Heart left ventricle (tissue), 13 donors: Measurements from ENCODE around the gene GPC6.

Experiments
- POLR2A ChIP-seq, 2 donors: fragments of 450-650 bp; IDR thresholded peaks; one replicate each; pipeline ENCODE4 v1.6.1; 2017; ENCODE audit warnings: antibody characterized with exemption in 2 of 2, mild to moderate bottlenecking in 2 of 2, moderate library complexity in 2 of 2
- TF ChIP-seq, protein P1 (sequence below), 12 donors: fragments of 200-600 bp; sonication (generic) in 4 of 12; IDR thresholded peaks; one replicate each; pipeline versions ENCODE4 v1.5.0 to v1.8.0; 2018 to 2022; ENCODE audit warnings: antibody characterized with exemption in 12 of 12, mild to moderate bottlenecking in 5 of 12
- donor health status: ischemic (EF 13 %, LVEDD 7.1; RV severe dilation, severe dysfunction).
- donor health status: DM: no; HTN: yes; CAD: no.
- donor health status: DM: no; HTN: no; CAD: no.
- donor health status: ischemic (EF 25% LVEDD 6.9; RV normal size, moderate dysfunction).
- donor health status: ischemic (EF 25% LVEDD 5.7; RV mildly dilated, moderate dysfunction).
- donor health status: ischemic (EF 35%, LVEDD 5.7; RV mildly dilated, moderate dysfunction).
- donor health status: nonischemic (EF 11% LVEDD 7.7; RV severe dilation, severe dysfunction).
- donor health status: DM: yes; HTN: yes; CAD: no.
- donor health status: PGD.
- donor health status: ischemic (EF 29% LVEDD 5.4; RV normal size, mild dysfunction).
- donor health status: nonischemic (EF 23%, LVEDD 6.1; RV moderate dilation, normal function).

- TF ChIP-seq, protein P1, sequence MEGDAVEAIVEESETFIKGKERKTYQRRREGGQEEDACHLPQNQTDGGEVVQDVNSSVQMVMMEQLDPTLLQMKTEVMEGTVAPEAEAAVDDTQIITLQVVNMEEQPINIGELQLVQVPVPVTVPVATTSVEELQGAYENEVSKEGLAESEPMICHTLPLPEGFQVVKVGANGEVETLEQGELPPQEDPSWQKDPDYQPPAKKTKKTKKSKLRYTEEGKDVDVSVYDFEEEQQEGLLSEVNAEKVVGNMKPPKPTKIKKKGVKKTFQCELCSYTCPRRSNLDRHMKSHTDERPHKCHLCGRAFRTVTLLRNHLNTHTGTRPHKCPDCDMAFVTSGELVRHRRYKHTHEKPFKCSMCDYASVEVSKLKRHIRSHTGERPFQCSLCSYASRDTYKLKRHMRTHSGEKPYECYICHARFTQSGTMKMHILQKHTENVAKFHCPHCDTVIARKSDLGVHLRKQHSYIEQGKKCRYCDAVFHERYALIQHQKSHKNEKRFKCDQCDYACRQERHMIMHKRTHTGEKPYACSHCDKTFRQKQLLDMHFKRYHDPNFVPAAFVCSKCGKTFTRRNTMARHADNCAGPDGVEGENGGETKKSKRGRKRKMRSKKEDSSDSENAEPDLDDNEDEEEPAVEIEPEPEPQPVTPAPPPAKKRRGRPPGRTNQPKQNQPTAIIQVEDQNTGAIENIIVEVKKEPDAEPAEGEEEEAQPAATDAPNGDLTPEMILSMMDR (IDR thresholded peaks at IDR 0.05) = no peak
- TF ChIP-seq POLR2A (IDR thresholded peaks at IDR 0.05) = no peak
Observed at GRCh38 chr13:94210816-94211215, 984.2 kb downstream of the GPC6 start.
